CD4-positive, alpha-beta T cell treated with Interleukin-6 at 100 ng/mL for 8 hours (primary cell): ENCODE data around the gene PGF.

Experiments
- DNase-seq: peaks from one replicate; pipeline ENCODE4 v3.0.0-alpha.2; 2020; ENCODE audit warnings: mixed read lengths, low spot score

PGF gene

DNA sequence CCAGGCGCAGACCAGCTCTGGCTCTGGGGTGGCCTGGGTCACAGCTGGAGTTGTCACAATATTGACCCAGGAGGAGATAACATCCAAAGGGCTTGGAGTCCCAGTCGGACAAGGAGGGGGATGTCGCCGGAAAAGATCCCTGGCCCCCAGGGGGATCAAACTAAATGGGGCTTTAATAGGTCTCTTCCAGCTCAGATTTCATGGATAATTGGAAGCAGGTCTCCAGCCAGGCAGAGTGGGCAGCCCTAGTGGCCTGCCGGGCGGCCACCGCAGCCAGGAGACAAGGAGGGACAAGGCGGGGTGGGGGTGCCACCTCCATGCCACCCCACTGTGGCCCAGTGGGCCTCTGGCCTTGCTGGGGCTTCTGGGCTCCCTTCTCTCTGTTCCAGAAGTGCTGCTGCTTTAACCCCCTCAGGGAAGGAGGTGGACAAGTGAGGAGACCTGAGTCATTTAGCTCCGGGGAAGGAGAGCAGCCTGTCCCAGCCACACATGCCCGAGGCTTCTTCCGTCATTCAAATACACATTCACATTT, 23.1 kb upstream of the PGF start:
- DNase-seq = no peak

DNA sequence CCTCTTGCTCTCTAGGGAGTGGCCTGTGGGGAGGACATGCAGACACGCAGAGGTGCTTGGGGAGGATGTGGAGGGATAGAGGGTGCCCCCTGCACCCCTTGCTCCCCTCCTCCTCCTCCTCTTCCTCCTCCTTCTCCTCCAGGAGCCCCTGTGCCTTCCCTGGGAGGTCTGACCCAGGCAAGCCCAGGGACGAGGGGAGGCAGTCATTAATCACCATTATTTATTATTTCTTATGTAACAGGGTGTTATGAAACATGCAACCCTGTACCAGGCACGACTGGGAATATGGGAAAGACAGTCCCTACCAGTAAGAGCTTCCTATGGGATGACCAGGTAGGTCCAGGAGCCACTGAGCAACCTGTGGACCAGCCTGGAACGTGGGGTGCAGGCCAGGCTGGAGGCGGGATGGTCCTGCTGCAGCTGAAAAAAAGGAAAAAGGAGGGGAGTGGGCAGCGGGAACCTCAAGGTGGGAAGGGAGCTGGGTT, 22.5 kb upstream of the PGF start:
- DNase-seq = no peak

DNA sequence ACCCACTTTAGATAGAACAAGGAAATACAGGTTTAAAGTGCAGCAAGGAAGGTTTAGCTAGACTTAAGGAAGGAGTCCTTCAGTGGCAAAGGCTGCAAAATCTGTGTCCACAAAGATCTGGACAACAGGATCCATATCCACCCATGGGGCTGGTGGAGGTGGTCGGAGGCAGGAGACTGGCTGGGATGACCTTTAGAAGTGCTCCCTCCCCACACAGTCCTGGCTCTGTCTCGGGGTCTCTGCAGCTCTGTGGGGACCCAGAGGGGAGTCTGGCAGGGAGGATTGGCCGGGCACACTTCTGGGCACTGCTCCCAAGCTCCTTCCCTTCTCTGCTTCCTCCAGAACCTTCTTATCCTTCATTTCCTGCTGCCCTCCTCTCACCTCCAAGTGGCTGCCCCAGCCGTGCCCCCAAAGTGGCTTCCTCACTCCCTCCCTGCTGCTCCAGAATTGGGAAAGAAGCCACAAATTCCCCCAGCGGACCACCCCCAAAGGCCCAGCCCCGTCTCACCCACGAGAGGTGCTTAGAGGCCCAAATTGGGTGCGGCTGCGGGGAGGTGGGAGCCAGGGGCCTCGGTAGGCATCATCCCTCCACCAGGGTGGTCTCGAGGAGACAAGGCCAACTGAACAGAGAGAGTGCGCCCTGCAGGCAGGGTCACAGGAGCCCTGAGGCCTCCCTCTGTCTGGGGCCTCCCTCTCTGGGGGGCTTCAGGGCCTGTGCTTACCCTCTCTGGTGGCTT, 21.9 kb upstream of the PGF start:
- DNase-seq = no peak

DNA sequence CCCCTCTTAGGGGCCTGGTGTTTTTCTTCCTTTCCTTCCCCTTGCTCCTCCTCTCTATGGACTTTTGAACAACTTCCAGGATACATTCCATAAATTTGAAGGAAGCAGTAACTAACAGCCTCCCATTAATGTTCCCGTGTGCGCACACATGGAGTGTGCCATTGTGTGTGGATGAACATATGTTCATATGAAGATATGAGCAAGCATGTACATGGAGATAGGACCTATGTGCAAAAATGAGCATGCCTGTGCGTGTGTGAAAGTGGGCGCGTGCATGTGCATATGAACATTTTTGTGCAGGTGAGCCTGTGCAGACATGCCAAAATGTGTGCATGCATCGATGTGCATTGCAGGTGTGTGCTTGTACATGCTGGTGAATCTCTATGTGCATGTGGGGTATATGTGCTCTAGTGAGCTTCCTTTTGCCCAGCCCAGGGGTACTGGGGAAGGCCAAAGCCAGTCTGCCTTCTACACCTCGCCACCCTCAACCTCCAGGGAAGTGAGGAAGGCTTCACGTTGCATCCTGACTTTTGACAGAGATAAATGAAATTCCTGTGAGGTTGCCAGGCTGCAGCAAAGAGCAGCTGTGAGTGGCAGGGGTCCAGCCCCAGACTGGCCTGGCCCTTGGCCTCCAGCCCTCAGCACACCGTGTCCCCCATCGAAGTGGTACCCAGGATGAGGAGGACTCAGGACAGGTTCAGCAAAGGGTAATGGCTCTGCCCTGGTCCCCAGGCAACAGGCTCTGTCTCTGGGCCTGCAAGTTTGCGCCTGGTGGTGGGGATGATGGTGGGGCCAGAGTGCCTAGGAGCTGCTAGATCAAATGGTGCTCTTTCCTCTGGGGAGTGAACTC, 21.1 kb upstream of the PGF start:
- no peak for DNase-seq

DNA sequence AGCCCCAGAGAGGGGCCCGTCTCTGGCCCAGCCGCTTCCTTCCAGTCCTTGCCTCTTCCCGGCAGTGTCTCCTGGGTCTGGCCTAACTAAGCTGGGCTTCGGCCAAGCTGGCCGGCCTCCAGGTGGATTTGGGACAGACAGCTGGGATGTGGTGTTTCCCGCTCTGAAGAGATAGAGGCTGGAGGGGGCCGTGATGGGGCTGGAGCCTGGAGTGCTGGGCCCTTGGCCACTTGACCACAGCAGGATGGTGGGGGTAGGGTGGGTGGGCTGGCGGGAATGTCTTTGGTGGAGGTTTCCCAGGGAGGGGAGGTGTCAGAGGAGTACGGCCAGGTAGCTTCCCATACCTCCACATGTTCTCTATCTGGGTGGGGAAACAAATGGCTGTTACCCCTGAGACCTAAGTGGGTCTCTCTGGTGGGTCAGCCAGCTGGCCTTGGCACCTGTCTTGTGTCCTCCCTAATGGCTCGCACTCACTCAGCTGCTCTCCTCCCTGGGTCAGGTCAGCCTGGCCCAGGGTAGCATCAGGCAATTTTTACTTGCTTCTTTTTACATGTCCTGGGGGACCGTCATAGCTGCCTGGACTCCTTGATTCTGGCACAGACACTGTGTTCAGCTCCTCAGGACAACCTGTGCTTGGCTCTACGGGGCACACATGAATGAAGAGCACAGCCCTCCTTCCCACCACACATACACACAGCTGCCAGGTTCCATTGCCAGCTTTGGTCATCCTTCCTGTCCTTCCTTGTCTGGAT, 19.8 kb upstream of the PGF start:
- no peak for DNase-seq

DNA sequence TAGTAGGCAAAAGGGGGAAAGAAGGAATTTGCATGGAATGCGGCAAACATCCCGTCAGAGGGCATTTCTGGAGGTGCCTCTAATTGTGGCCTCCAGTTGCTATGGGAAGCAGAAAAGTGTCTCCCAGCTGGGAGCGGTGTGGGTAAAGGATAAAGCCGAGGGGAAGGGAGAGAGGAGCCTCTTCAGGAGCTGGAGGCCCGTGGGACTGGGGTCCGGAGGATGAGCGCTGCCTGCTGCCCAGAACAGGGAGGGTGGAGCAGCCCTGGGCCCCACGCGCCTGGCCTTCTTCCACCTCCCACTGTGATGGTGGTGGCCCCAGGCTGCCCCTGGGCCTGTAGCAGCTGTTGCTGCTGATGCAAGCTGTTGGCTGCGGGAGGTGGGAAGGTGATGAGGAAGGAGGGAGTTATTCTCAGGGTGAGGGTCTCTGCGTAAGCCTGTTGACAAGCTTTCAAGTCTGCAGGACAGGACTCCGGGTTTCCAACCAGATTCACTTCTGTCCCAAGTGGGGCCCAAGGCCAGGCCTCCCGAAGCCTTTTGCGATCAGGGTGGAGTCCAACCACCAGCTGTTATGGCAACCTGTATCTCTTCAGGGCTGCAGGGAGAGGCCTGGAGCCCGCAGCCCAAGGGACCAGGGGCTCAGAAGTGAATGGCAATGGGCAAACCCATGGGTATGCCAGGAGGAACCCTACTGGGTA, 19.1 kb upstream of the PGF start:
- DNase-seq = no peak

DNA sequence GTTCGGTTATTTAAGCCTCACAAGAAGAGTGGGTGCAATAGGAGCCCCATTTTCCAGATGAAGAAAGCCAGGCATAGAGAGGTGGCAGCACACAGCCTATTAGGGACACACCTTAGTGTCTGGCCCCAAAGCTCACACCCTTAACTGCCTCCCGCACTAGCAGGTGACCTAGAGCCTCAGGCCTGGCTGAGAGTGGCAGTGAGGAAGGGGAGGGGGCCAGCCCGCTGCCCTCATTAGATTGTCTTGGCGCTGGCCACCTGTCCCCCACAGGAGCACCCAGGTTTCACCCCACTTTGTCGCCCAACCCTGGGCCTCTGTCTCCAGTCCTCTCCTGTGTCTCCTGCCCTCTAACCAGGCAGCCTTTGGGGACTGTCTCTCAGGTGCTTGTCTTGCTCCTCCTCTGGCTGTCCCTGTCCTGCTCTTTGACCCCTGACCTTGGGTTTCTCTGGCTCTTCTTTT, 18.5 kb upstream of the PGF start:
- DNase-seq = no peak

DNA sequence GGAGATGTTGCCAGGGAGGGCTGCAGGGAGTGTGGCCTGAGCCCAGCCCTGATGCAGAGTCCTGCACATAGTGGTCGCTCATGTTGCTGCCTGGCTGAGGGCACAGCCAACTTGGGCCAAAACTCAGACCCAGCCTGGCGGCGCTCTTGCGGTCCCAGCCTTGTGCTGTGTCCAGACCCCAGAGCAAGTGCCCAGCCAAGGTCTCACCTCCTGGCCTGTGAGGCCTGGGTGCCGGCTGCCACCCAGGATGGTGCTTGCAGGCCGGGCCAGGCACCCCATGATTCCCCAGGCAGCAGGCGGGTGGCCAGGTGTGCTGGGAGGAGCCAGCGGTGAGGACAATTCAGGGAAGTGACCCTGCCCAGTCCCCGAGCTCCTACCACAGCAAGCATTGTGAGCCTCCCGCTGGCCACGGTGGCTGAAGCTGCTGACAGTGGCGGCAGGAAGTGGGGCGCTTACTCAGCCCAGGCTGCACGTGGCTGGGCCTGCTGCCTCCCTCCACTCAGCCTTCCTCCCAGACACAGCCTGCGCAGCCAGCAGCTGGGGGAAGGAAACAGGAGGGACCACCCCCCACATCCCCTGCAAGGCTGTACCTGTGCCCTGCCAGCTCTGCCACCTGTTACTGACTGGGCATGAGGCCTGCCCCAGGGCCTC, 17.7 kb upstream of the PGF start:
- no peak for DNase-seq

DNA sequence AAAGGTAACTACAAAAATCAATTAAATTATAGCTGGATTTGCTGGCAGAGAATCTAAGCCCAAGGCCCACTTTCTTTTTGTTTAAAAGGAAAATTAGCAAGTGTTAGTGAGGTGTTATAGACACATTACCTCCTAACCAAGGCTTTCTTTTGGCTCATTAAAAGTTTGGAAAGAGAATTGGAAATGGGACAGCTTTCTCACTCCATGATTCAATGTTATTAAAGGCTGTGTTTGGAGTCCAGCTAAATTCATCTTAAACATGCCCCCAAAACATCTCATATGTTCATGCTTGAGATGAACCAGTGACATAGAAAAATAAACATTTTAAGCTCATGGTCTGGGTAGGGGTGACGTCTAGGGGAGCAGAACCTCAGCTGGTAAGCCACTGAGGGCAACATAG, 13.4 kb upstream of the PGF start:
- DNase-seq = no peak

DNA sequence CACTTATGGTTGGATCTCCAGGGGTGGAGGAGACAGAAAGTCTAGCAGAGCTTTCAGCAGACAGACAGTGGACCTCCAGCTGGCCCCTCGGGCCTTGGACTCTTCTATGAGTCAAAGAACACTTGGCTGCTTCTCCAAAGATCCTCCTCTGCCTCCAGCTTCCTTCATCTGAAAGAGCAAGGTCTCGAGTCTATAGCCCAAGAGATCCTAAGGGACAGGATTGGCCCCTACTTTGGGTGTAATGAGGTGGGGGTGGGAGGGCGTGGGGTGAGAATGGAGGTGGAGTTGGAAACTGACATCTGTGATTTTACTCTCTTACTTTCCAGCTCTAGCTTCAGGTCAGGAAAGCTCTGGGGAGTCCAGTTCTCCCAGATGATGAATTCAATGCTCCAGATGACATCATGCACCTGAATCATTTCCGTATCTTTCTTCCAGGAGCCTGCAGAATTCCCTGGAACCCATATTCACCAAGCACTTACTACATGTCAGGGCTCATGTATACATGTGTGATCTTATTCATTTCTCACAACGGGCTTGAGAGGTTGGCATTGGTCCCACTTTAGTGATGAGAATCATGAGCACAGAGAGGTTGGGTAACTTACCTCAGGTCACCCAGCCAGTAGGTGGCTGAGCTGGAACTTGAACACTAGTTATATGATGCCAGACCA, 10.2 kb upstream of the PGF start:
- DNase-seq = no peak

DNA sequence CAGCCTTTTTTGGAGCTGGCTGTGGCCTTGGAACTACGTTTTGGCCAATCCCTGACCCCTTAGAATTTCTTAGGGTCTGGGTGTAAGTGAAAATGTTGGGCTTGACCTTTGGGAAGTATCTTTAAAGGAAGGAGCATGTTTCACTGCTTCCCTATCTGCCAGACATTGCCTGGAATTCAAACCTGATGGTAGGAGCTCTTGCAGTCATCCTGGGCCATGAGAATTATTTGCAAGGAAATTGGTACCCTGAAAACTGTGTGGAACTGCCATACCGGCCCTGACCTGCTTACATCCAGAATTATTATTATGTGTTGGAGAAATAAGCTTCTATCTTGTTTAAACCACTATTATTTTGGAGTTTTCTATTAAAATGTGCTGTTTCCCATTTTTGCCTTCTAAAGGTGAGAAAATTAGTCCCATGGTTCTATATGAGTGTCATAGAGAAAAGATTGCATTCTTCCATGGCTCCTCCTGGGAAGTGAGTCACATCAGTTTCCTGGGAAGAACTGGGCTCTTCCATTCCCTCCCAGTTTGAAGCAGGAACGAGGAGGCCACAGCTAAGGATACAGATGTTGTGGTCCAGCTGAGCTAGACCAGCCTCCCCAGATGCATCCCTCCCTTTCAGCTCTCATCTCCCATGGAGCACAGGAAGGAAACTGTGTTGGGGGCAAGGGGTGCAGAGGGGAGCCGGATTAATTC, 9.5 kb upstream of the PGF start:
- no peak for DNase-seq

DNA sequence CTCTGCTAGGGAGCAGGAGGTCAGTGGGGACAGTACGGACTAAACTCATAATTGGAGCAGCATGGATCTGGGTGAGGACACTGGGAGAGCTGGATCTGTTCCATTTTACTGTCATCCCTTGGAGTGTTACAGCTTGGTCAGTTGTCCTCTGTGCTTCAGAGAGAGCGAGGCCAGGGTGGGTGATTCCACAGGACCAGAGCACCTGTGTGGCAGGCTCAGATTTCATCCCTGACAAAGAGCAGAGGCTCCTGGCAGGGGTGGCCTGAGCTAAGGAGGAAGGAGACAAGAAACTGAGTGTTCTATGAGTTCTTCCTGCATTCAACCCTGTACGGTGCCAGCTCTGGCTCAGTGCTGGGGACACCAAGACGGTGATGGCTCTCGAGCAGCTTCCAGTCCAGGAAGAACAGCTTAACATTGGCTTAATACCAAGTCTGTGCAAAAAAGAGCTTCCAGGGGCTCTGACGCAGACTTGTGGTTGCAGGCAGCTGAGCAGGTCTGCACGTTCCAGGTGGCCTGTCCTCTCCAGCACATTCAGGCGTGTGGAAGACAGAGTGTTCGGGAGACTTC, 8.4 kb upstream of the PGF start:
- DNase-seq = no peak

DNA sequence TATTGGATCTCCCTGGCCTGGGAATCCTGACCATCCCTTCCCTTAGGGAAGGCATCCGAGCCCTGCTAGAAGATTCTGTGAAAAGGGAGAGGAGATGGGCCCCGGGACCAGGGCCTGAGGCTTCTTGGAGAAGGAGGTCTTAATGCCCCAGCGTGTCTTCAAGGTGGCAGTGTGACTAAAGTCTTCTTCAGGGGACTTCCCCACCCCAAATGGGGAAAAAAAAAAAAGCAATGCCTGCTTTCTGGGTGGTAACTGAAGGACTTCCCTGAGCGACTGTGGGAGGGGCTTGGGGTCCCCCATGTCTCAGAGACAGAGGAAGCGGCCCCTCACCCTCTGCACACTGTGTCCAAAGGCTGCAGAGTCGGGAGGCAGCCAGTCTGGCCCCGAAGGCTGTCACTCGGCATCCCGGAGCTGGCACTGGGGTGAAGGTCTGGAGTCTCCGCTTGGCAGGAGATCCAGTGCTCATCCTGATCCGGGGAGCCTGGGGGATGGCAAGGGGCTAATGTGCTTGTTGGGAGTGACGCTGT, 7.8 kb upstream of the PGF start:
- DNase-seq = no peak

DNA sequence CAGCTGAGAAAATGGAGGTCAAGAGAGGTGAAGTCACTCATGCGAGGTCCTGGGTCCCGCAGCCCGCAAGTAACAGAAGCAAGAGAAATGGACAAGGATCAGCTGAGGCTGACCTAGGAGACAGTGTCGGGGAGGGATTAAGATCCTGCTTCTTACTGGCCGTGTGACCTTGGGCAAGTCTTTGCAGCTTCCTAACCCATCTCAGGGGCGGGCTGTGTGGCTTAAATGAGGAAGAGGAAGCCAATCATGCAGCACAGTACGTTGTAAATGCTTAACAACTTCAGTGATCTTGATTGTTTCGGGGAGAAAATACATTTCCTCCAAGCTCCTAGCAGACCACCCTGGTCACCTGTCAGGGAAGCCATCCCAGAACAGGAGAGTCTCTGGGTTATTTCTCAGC, 7.1 kb upstream of the PGF start:
- DNase-seq = no peak

DNA sequence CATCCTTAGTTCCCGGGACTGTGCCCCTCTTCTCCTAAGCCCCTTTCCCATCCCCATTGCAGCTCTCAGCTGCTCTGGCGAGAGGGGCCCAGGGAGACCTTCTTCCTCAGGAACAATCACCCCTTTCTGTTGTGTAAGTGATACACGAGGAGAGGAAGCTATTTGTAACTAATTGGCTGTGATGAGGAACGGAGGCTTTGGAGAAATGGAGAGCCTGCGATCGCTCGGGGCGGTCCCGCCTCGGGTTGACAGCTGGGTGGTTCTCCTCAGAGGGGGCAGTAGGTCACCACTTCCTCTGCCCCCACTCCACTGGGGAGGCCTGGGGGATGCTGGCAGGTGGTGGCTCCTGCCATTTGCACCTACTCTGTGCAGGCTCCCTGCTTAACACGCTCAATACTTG, 6.6 kb upstream of the PGF start:
- DNase-seq = no peak

DNA sequence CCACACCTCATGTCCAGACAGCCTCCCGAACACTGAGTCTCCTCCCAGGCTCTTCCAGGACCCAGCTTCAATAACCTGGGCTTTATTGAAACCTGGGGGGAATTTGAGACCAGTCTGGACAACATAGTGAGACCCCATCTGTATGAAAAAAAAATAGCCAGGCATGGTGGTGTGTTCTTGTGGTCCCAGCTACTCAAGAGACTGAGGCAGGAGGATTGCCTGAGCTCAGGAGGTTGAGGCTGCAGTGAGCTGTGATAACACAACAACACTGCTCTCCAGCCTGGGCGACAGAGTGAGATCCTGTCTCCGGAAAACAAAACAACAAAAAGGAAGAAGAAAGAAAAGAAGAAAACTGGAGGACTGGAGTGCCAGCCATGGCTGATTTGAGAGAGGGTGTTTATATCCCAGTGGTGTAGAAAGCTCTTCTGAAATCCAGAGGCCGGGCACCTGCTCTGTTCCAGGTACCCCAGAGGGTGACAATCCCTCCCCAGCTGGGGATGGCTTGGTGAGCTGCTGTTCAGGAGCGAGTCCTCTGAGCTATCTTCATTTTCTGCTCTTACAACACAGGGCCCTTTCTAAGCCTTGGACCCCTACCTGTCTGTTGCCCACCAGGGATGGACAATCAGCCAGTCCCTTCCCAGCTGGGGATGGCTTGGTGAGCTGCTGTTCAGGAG, 6.0 kb upstream of the PGF start:
- DNase-seq = no peak

DNA sequence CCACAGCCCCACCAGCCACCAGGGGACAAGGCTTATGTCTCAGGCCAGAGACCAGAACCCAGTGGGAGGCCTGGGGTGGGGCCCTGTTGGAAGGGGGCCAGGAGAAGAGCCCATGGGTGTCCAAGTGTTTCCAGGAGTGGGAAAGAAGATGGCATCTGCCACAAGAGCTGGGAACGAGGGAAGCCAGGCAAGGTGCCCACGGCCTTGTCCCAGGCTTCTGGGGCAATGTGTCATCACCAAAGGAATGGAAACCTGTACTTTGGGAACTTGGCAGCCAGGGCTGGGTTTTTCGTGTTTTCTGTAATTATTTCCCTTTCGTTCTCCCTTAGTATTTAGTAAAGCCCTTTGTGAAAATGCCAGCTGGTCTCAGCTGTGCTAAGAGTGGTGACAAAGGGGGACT, 5.3 kb upstream of the PGF start:
- no peak for DNase-seq

DNA sequence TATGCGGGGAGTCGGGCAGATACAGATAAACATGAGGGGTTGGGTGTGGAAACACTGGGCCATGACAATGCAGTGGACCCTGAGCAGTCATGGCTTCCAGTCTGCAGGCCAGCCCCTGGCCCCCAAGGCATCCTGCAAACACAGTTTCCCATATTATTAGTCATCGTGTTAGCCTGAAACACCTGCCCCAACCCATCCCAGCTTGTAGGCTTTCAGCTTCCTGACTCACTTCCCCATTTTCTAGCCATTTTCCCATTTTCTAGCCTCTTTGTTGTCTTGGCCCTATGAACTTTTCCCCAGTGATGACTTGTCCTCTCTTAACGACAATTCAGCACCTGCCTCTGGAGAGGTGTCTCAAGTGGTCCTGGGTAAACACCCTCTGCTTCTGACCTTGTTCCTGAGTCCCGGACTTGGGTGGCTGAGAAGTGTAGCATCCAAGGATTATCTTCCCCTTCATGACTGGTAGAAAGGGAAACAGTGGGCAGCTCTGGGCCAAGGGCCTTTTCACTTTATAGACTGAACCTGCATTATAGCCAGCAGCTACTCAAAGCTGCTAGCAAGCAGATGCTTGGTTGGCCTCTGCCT, 4.3 kb upstream of the PGF start:
- no peak for DNase-seq
